ENCODE measurements around the gene CHM.
"Not testable (repeated sequence)": the region's sequence is repeated elsewhere in the genome, so short reads cannot be mapped to it uniquely, and the experiment has no call there.

The CHM gene

GRCh38 chrX:86047174-86047935, at the start of gene CHM:
TSS of gene CHM (minus strand) at chrX:86047558. CDS start at chrX:86047532, 26 bp downstream.
- peak; percentile 58 for DNase-seq

GRCh38 chrX:86078650-86079049, 31.3 kb upstream of the CHM start:
- no peak for DNase-seq

- DNase-seq, result no peak
These were observed 19.6 kb upstream of the CHM start for GRCh38 chrX:86066998-86067397.

- no peak for DNase-seq
These were observed 14.0 kb upstream of the CHM start for GRCh38 chrX:86061407-86061806.

GRCh38 chrX:86051741-86052140, 4.4 kb upstream of the CHM start:
- DNase-seq, result no peak

- no peak for DNase-seq
These were observed 550 bp upstream of the CHM start for GRCh38 chrX:86047936-86048280.

GRCh38 chrX:86044216-86044615, 3.1 kb downstream of the CHM start:
- DNase-seq, result no peak

- DNase-seq, result no peak
These were observed 7.5 kb downstream of the CHM start for GRCh38 chrX:86039625-86040568.

- DNase-seq, result no peak
These were observed 14.0 kb downstream of the CHM start for GRCh38 chrX:86033385-86033784.

GRCh38 chrX:86028681-86029080, 18.7 kb downstream of the CHM start:
- DNase-seq, result no peak

GRCh38 chrX:86023811-86024210, 23.5 kb downstream of the CHM start:
- no peak for DNase-seq

- no peak for DNase-seq
These were observed 25.6 kb downstream of the CHM start for GRCh38 chrX:86021652-86022289.

- DNase-seq, result no peak
These were observed 31.2 kb downstream of the CHM start for GRCh38 chrX:86016139-86016538.

GRCh38 chrX:86014959-86015358, 32.4 kb downstream of the CHM start:
- not testable (repeated sequence) for DNase-seq

- DNase-seq, result no peak
These were observed 32.9 kb downstream of the CHM start for GRCh38 chrX:86014421-86014820.

- no peak for DNase-seq
These were observed 33.6 kb downstream of the CHM start for GRCh38 chrX:86013792-86014191.

- no peak for DNase-seq
These were observed 35.2 kb downstream of the CHM start for GRCh38 chrX:86012188-86012587.

- not testable (repeated sequence) for DNase-seq
These were observed 37.6 kb downstream of the CHM start for GRCh38 chrX:86009803-86010202.

GRCh38 chrX:86007891-86008290, 39.5 kb downstream of the CHM start:
- not testable (repeated sequence) for DNase-seq

- peak; percentile 29 for DNase-seq
These were observed 45.1 kb downstream of the CHM start for GRCh38 chrX:86002076-86002896.

GRCh38 chrX:85998954-85999353, 48.4 kb downstream of the CHM start:
- DNase-seq, result no peak

GRCh38 chrX:85996555-85996954, 50.8 kb downstream of the CHM start:
- DNase-seq, result no peak

- no peak for DNase-seq
These were observed 51.7 kb downstream of the CHM start for GRCh38 chrX:85995641-85996040.
